GM23338 (cell line): Measurements from ENCODE around the gene MAPK9. TPM values are rescaled to one million over a fixed set of nuclear protein-coding genes. Genes with fewer than 3 reads are reported as not detected.

Experiments
- ATAC-seq: fragments of 200-7000 bp; cut with Tn5 transposase; 3 replicates; pipeline ENCODE4 v1.9.1; 2020
- DNase-seq: peaks from one replicate; pipeline ENCODE4 v3.0.0-alpha.2; 2015; ENCODE audit warnings: low spot score
- H2AFZ ChIP-seq: fragments of 200-600 bp; sonication (generic); 2 replicates; pipeline ENCODE4 v1.8.0; 2016; ENCODE audit warnings: antibody characterized with exemption, mild to moderate bottlenecking, moderate library complexity
- H3F3A ChIP-seq: fragments of 200-600 bp; sonication (generic); replicated peaks from 2 replicates; pipeline ENCODE4 v1.8.0; 2017; ENCODE audit warnings: antibody characterized with exemption, mixed run types, low read depth
- H3K27ac ChIP-seq: fragments of 200-600 bp; sonication (generic); 2 replicates; pipeline ENCODE4 v1.6.1; 2016; ENCODE audit warnings: low read depth
- H3K27me3 ChIP-seq: fragments of 200-600 bp; sonication (generic); 2 replicates; pipeline ENCODE4 v1.8.0; 2016; ENCODE audit warnings: mild to moderate bottlenecking, mixed run types, moderate library complexity; ENCODE audit not compliant: insufficient read depth
- H3K36me3 ChIP-seq: fragments of 200-600 bp; sonication (generic); 2 replicates; pipeline ENCODE4 v1.8.0; 2016; ENCODE audit warnings: mild to moderate bottlenecking; ENCODE audit not compliant: insufficient read depth
- H3K4me1 ChIP-seq: fragments of 200-600 bp; sonication (generic); 2 replicates; pipeline ENCODE4 v1.8.0; 2016; ENCODE audit warnings: mild to moderate bottlenecking, moderate library complexity; ENCODE audit not compliant: insufficient read depth
- H3K4me2 ChIP-seq: fragments of 200-600 bp; sonication (generic); 2 replicates; pipeline ENCODE4 v1.7.1; 2017; ENCODE audit warnings: mixed run types
- H3K4me3 ChIP-seq: fragments of 200-600 bp; sonication (generic); 2 replicates; pipeline ENCODE4 v1.6.1; 2016; ENCODE audit warnings: mixed run types
- H3K79me2 ChIP-seq: fragments of 200-600 bp; sonication (generic); replicated peaks from 2 replicates; pipeline ENCODE4 v1.8.0; 2017; ENCODE audit warnings: mild to moderate bottlenecking; ENCODE audit not compliant: insufficient read depth
- H3K9me2 ChIP-seq: fragments of 200-600 bp; sonication (generic); 2 replicates; pipeline ENCODE4 v1.8.0; 2017; ENCODE audit not compliant: insufficient read depth
- H4K20me1 ChIP-seq: fragments of 200-600 bp; sonication (generic); replicated peaks from 2 replicates; pipeline ENCODE4 v1.8.0; 2017; ENCODE audit warnings: mild to moderate bottlenecking; ENCODE audit not compliant: insufficient read depth
- H3K27ac Mint-ChIP-seq: 2 replicates; pipeline ENCODE4 v1.8.0; 2020; ENCODE audit warnings: inconsistent platforms, mild to moderate bottlenecking, moderate library complexity, mixed read lengths
- H3K27me3 Mint-ChIP-seq: 3 replicates; pipeline ENCODE4 v1.8.0; 2022; ENCODE audit warnings: low read depth, mild to moderate bottlenecking, moderate library complexity, mixed read lengths, inconsistent platforms; ENCODE audit not compliant: insufficient read depth, poor library complexity
- H3K36me3 Mint-ChIP-seq: 3 replicates; pipeline ENCODE4 v1.8.0; 2021; ENCODE audit warnings: low read depth, mild to moderate bottlenecking, inconsistent platforms, moderate library complexity, mixed read lengths
- H3K4me1 Mint-ChIP-seq: 3 replicates; pipeline ENCODE4 v1.8.0; 2020; ENCODE audit warnings: mild to moderate bottlenecking, inconsistent platforms, mixed read lengths
- H3K4me3 Mint-ChIP-seq: 3 replicates; pipeline ENCODE4 v1.8.0; 2021; ENCODE audit warnings: moderate library complexity, mild to moderate bottlenecking, inconsistent platforms, mixed read lengths
- H3K9me3 Mint-ChIP-seq: 3 replicates; pipeline ENCODE4 v1.8.0; 2020; ENCODE audit warnings: moderate library complexity, mild to moderate bottlenecking, inconsistent platforms, mixed read lengths
- CREB1 ChIP-seq: fragments of 250-450 bp; sonication (Bioruptor Pico); IDR thresholded peaks from 2 replicates; pipeline ENCODE4 v1.5.0; 2020; ENCODE audit warnings: low read depth, mild to moderate bottlenecking, moderate library complexity
- CTCF ChIP-seq, 2 experiments: fragments of 200-600 bp in 1 of 2; sonication (generic) in 1 of 2; conservative IDR thresholded peaks; 2 replicates each; pipeline versions ENCODE4 v1.5.1 to v1.6.1; 2016 to 2017; ENCODE audit warnings: antibody characterized with exemption in 2 of 2, low read depth in 2 of 2, mild to moderate bottlenecking in 2 of 2, moderate library complexity in 1 of 2
- ETS1 ChIP-seq: IDR thresholded peaks from 2 replicates; pipeline ENCODE4 v1.6.1; 2016; ENCODE audit warnings: antibody characterized with exemption
- EZH2 ChIP-seq: fragments of 200-600 bp; sonication (generic); IDR thresholded peaks from one replicate; pipeline ENCODE4 v1.8.0; 2017; ENCODE audit warnings: antibody characterized with exemption, mild to moderate bottlenecking, low read depth; ENCODE audit not compliant: unreplicated experiment
- JUNB ChIP-seq: IDR thresholded peaks from one replicate; pipeline ENCODE4 v1.6.1; 2016; ENCODE audit warnings: antibody characterized with exemption; ENCODE audit not compliant: unreplicated experiment
- NANOG ChIP-seq: IDR thresholded peaks from 2 replicates; pipeline ENCODE4 v1.6.1; 2016; ENCODE audit warnings: antibody characterized with exemption, borderline replicate concordance
- POLR2AphosphoS5 ChIP-seq: IDR thresholded peaks from 2 replicates; pipeline ENCODE4 v1.6.1; 2016; ENCODE audit warnings: antibody characterized with exemption, low read depth
- REST ChIP-seq: IDR thresholded peaks from one replicate; pipeline ENCODE4 v1.6.1; 2018; ENCODE audit warnings: antibody characterized with exemption; ENCODE audit not compliant: unreplicated experiment
- STAT1 ChIP-seq: IDR thresholded peaks from one replicate; pipeline ENCODE4 v1.6.1; 2016; ENCODE audit warnings: antibody characterized with exemption; ENCODE audit not compliant: unreplicated experiment
- ZNF114 ChIP-seq: fragments of 250-450 bp; sonication (Bioruptor Pico); IDR thresholded peaks from 2 replicates; pipeline ENCODE4 v1.5.0; 2020; ENCODE audit warnings: mild to moderate bottlenecking, moderate library complexity
- ZNF331 ChIP-seq: fragments of 250-450 bp; sonication (Bioruptor Pico); IDR thresholded peaks from 2 replicates; pipeline ENCODE4 v1.5.0; 2020; ENCODE audit warnings: low read depth, mild to moderate bottlenecking, moderate library complexity
- ZNF462 ChIP-seq: fragments of 250-450 bp; sonication (Bioruptor Pico); IDR thresholded peaks from 2 replicates; pipeline ENCODE4 v1.5.0; 2020; ENCODE audit warnings: mild to moderate bottlenecking, moderate library complexity
- polyA plus RNA-seq: library from polyadenylated mRNA; unstranded; fragments of >200 nt; fragmentation: Nextera tagmentation; extraction: Ambion mirVana; gene quantifications from 2 replicates; pipeline ENCODE4 v1.2.1, GENCODE V29; 2016
- total RNA-seq: library from RNA; depleted of rRNA; stranded (reverse); fragments of >200 nt; shearing (Covaris generic); gene quantifications from 2 replicates; pipeline ENCODE4 v1.2.3, GENCODE V29; 2014

MAPK9 gene
- total and polyA plus RNA-seq, 2 experiments from 2014 or later, result 16.8 to 37.0 TPM

- H3K4me3 Mint-ChIP-seq, result no peak overlapping the region
- H3K4me1 Mint-ChIP-seq, result peaks cover 13% of the 10 kb centered on the region
- peak overlapping the region; percentile 59; the same call in 1 of the 2 replicates for H3K27ac ChIP-seq
- H3F3A ChIP-seq, result peaks cover 20% of the 10 kb centered on the region
- H3K36me3 ChIP-seq, result peaks cover 81% of the 10 kb centered on the region
- TF ChIP-seq ZNF462 (CRISPR knock-in tag) (no peak), REST (no peak), EZH2 (no peak), CREB1 (CRISPR knock-in tag) (no peak), STAT1 (no peak), NANOG (no peak), ZNF114 (CRISPR knock-in tag) (no peak), POLR2AphosphoS5 (no peak), JUNB (no peak), CTCF (conservative IDR thresholded peaks at IDR 0.05; ENCODE audit: low read depth in 2 of 2) (no peak), ETS1 (no peak), ZNF331 (CRISPR knock-in tag) (no peak)
- no peak for DNase-seq
- H4K20me1 ChIP-seq, result peaks cover 3% of the 10 kb centered on the region; the same call in 1 of the 2 replicates
- no peak overlapping the region for H3K4me3 ChIP-seq
- H3K27me3 Mint-ChIP-seq, result peaks cover 8% of the 10 kb centered on the region
- H3K79me2 ChIP-seq, result peaks cover 3% of the 10 kb centered on the region; the same call in 1 of the 2 replicates
- 0 out of 2 replicates have a peak, but pooled peaks cover 3% of the 10 kb centered on the region for H3K4me1 ChIP-seq
- ATAC-seq, result no peak
- no peaks in the 10 kb centered on the region for H3K9me3 Mint-ChIP-seq
- no peaks in the 10 kb centered on the region for H3K9me2 ChIP-seq
- H3K27me3 ChIP-seq, result no peaks in the 10 kb centered on the region
- no peak overlapping the region for H3K27ac Mint-ChIP-seq
- no peak overlapping the region for H3K4me2 ChIP-seq
- peaks cover 95% of the 10 kb centered on the region for H3K36me3 Mint-ChIP-seq
- H2AFZ ChIP-seq, result no peak overlapping the region
These were observed 31.3 kb upstream of the MAPK9 start for GRCh38 chr5:180323160-180323559.
